Iris pigment epithelial cell (primary cell): Measurements from ENCODE around the gene RAMP3.

ENCODE experiments used
- DNase-seq: peaks from one replicate; pipeline ENCODE4 v3.0.0-alpha.2; 2011; ENCODE audit warnings: low read depth

Gene RAMP3

GRCh38 chr7:45180084-45180986 lies 22.7 kb downstream of the RAMP3 start:
- no peak for DNase-seq

GRCh38 chr7:45181286-45181960 lies 23.8 kb downstream of the RAMP3 start:
- DNase-seq: no peak

- DNase-seq: no peak
Observed at GRCh38 chr7:45181991-45182855, 24.6 kb downstream of the RAMP3 start.

- DNase-seq: no peak
Observed at GRCh38 chr7:45182856-45183710, 25.5 kb downstream of the RAMP3 start.

- DNase-seq: no peak
Observed at GRCh38 chr7:45183711-45184210, 26.2 kb downstream of the RAMP3 start.

GRCh38 chr7:45184326-45185027 lies 26.9 kb downstream of the RAMP3 start:
- no peak for DNase-seq

- DNase-seq: no peak
Observed at GRCh38 chr7:45185028-45185863, 27.7 kb downstream of the RAMP3 start.

- no peak for DNase-seq
Observed at GRCh38 chr7:45185864-45186250, 28.3 kb downstream of the RAMP3 start.

- DNase-seq: no peak
Observed at GRCh38 chr7:45186261-45186813, 28.7 kb downstream of the RAMP3 start.

GRCh38 chr7:45187089-45187945 lies 29.7 kb downstream of the RAMP3 start:
- no peak for DNase-seq

- DNase-seq: no peak
Observed at GRCh38 chr7:45187946-45188411, 30.4 kb downstream of the RAMP3 start.

GRCh38 chr7:45188736-45189135 lies 31.1 kb downstream of the RAMP3 start:
- DNase-seq: no peak

GRCh38 chr7:45189151-45189970 lies 31.8 kb downstream of the RAMP3 start:
- DNase-seq: no peak

- no peak for DNase-seq
Observed at GRCh38 chr7:45190406-45191165, 33.0 kb downstream of the RAMP3 start.

- no peak for DNase-seq
Observed at GRCh38 chr7:45191396-45191795, 33.8 kb downstream of the RAMP3 start.

- DNase-seq: no peak
Observed at GRCh38 chr7:45192621-45193041, 35.0 kb downstream of the RAMP3 start.

GRCh38 chr7:45193828-45194227 lies 36.2 kb downstream of the RAMP3 start:
- no peak for DNase-seq
